Retinal pigment epithelial cell (primary cell): ENCODE results near the gene CACNA1G.

Experiments
- DNase-seq: peaks from one replicate; pipeline ENCODE4 v3.0.0-alpha.2; 2010; ENCODE audit warnings: low read depth
- H3K4me3 ChIP-seq: 2 replicates; pipeline ENCODE4 v1.5.1; 2011; ENCODE audit warnings: mild to moderate bottlenecking, low read length, control low read depth, moderate library complexity
- CTCF ChIP-seq: conservative IDR thresholded peaks from 2 replicates; pipeline ENCODE4 v1.5.1; 2011; ENCODE audit warnings: low read depth, low read length, control low read depth, inconsistent platforms

The CACNA1G gene

GRCh38 chr17:50614471-50615051 is 54.0 kb downstream of the CACNA1G start:
- no peak for DNase-seq
- TF ChIP-seq CTCF = no peak
- no peak overlapping the region for H3K4me3 ChIP-seq

GRCh38 chr17:50615828-50616227 is 55.3 kb downstream of the CACNA1G start:
- TF ChIP-seq CTCF = no peak
- no peak for DNase-seq

GRCh38 chr17:50618300-50618699 is 57.8 kb downstream of the CACNA1G start:
- no peak for TF ChIP-seq CTCF
- no peak for DNase-seq
- no peak overlapping the region for H3K4me3 ChIP-seq

More at GRCh38 chr17:50615828-50616227, 55.3 kb downstream of the CACNA1G start:
- no peak overlapping the region for H3K4me3 ChIP-seq

DNA sequence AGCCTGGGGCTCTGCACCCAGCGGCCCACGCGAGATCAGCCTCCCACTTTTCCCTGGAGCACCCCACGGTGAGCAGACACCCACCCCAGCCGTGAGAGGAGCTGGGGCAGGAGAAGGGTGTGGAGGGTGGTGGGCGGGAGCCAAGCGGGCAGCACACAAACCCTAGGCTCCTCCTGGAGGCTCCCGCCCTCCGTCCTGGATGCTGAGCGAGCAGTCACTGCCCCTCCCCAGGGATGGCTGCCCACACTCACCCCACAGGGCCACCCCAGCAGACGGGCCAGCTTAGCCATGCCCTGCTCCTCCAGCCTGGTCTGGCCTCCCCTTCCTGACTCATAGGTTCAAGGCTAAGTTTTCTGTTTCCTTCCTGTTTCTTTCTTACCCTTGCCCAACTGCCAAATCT is 58.4 kb downstream of the CACNA1G start:
- H3K4me3 ChIP-seq = no peak overlapping the region
- no peak for TF ChIP-seq CTCF
- no peak for DNase-seq

DNA sequence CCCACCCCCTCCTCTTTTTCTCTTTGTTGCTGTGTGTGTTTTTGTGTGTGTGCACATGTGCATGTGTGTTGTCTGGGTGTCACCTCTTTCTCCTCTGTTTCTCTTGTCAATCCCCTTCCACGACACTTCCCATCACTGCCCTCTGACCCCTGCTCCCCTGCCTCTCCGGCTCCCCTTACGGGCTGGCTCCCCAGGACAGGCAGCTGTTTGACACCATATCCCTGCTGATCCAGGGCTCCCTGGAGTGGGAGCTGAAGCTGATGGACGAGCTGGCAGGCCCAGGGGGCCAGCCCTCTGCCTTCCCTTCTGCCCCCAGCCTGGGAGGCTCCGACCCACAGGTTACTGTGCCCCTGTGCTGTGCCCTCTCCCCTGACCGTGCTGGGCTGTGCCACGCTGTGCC is 59.0 kb downstream of the CACNA1G start:
- H3K4me3 ChIP-seq = no peak overlapping the region
- DNase-seq = no peak
- TF ChIP-seq CTCF = no peak

DNA sequence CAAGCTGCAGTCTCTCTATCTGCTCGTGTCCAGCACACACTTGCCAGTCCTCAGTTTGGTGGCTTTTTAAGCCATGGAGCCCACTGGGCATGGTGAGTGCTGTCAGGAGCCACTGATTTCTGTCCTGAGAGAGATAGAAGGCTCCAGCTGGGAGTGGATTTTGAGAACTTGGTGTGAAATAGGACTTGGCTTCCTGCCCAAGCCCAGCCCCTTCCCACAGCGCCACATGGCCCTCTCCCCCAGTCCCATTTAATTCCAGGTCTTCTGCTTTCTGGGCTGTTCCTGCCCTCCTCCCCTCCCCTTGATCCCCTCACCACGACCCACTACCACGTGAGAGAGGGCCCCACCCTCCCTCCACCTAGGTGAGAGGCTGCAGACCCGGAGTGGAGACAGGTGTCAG is 59.7 kb downstream of the CACNA1G start:
- no peak overlapping the region for H3K4me3 ChIP-seq
- DNase-seq = no peak
- TF ChIP-seq CTCF = no peak

DNA sequence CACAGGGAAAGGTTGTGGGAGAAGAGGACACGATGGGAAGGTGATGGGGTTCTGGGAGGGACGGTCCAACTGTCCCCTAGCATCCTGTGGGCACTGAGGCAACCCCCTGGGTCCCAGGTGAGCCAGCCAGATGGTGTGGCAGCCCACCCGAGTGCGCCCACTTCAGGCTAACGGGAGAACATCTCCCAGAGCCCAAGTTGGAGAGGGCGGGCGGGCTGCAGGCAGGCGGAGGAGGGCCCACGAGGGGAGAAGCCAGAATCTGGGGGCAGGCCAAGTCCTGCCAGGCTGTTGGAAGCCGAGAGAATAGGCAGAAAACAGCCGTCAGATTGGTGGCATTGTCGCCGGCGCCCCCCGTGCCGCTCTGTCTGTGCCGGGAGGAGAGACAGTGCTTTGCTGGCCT is 60.3 kb downstream of the CACNA1G start:
- peak; percentile 19 for TF ChIP-seq CTCF
- no peak overlapping the region for H3K4me3 ChIP-seq
- no peak for DNase-seq
